ENCODE results near the gene CREB3L4. TPM values are rescaled to one million over a fixed set of nuclear protein-coding genes. Genes with fewer than 3 reads are reported as not detected.
A peak's percentile ranks its signal among the peaks of the same experiment; 100 is the strongest.
"Not testable (repeated sequence)": the region's sequence is repeated elsewhere in the genome, so short reads cannot be mapped to it uniquely, and the experiment has no call there.

CREB3L4 gene
- total RNA-seq, 1 donor from 2014 or later, result 5.1 TPM

- DNase-seq (ENCODE audit: low spot score), result no peak
Measured at GRCh38 chr1:153984123-153984894, 16.6 kb downstream of the CREB3L4 start.

GRCh38 chr1:153985341-153985912, 17.7 kb downstream of the CREB3L4 start:
- DNase-seq (ENCODE audit: low spot score), result no peak

GRCh38 chr1:153985941-153986761, 18.4 kb downstream of the CREB3L4 start, which contains the start of gene RAB13:
RAB13 (minus strand) TSS chr1:153986339; CDS start chr1:153986236, 103 bp downstream.
- DNase-seq (ENCODE audit: low spot score), result peak; percentile 95

DNA sequence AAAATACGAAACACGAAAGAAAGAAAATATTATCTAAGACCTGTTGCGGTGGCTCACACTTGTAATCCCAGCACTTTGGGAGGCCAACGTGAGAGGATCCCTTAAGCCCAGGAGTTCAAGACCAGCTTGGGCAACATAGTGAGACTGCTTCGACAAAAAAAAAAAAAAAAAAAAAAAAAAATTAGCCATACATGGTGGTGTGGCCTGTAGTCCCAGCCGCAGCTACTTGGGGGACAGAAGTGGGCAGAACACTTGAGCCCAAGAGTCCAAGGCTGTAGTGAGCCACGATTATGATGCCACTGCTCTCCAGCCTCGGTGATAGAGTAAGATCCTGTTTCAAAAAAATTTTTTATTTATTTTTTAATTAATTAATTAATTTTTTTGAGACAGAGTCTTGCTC, 19.9 kb downstream of the CREB3L4 start:
- DNase-seq (ENCODE audit: low spot score), result no peak

DNA sequence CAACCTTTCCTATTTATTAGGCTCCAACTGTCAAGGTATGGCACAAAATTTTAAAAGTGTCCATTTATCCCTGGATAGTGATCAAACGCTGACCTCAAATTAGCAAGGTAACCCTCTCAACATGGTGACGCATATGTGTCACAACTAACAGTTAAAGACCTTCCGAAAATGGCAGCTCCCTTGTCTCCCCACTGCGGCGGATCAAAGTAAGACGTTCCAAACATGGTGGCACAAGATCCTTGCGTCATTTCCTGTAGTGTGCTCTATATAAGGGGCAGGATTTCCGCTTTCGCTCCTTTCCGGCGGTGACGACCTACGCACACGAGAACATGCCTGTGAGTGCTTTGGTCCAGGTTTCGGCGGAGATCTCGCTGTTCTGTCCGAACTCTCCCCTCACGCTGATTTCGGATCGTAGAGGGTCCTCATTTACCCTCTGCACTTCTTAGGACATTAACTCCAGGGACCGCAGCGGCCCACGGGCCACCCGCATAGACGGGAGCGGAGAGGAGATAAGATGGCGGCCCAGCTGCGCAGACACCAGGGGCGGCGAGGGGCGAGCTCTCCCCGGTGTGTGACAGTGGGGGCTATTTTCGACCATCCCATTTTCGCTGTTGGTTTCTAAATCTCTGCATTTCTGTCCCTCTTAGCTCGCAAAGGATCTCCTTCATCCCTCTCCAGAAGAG, 22.9 kb downstream of the CREB3L4 start, which contains the start of gene RPS27:
Gene RPS27 (plus strand): TSS at position 295 of the 683 bp plus-strand sequence. CDS start 35 bp downstream, at position 330.
- DNase-seq (ENCODE audit: low spot score), result peak; percentile 92

- DNase-seq (ENCODE audit: low spot score), result no peak
Measured at GRCh38 chr1:153991151-153991630, 23.5 kb downstream of the CREB3L4 start.

- DNase-seq (ENCODE audit: low spot score), result no peak
Measured at GRCh38 chr1:153991806-153992205, 24.1 kb downstream of the CREB3L4 start.

DNA sequence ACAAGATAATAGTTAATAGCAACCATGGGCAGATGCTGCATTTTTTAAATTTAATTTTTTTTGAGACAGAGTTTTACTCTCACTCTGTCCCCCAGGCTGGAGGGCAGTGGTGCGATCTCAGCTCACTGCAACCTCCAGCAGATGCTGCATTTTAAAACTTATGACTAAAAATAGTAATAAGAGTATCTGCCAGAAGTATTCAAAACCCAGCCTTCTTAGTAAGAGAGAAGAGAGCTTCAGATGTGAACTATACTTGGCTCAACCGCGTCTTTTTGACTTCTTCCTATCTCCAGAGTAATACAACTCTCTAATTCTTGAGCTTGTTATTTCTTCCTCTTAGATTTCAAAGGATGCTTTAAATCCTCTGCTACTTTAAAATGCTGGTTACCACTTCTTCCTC, 27.5 kb downstream of the CREB3L4 start:
- DNase-seq (ENCODE audit: low spot score), result no peak

DNA sequence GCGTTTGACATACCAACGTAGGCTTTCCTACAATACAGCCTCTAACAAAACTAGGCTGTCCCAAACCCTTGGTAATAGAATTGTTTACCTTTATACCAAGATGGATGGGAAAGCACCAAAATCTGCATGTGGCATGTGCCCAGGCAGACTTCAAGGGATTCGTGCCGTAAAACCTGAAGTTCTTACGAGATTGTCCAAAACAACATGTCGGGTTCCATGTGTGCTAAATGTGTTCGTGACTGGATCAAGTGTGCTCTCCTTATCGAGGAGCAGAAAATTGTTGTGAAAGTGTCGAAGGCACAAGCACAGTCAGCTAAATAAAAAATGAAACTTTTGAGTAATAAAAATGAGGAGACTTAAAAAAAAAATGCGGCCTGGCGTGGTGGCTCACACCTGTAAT, 27.9 kb downstream of the CREB3L4 start:
- DNase-seq (ENCODE audit: low spot score), result no peak

DNA sequence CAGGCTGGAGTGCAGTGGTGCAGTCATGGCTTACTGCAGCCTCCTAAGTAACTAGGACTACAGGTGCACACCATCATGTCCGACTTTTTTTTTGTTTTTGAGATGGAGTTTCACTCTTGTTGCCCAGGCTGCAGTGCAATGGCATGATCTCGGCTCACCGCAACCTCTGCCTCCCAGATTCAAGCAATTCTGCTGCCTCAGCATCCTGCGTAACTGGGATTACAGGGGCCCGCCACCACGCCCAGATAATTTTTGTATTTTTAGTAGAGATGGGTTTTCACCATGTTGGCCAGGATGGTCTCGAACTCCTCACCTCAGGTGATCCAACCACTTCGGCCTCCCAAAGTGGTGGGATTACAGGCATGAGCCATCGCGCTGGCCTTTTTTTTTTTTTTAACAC, 29.2 kb downstream of the CREB3L4 start:
- not testable (repeated sequence) for DNase-seq (ENCODE audit: low spot score)

GRCh38 chr1:154000420-154000819, 32.7 kb downstream of the CREB3L4 start:
- no peak for DNase-seq (ENCODE audit: low spot score)

DNA sequence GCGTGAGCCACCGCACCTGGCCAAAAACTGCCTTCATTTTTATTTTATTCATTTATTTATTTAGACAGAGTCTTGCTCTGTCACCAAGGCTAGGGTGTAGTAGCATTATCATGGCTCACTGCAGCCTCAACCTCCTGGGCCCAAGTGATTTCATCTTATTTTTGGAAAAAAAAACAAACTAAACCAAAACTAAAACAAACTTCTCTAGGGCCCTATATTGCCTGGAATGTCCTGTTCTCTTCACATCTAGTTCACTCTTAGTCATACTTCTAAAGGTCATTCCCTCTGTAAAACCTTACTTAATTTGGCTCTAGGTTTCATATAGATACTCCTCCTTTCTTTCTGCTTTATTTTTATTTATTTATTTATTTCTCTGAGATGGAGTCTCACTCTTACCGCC, 38.4 kb downstream of the CREB3L4 start:
- DNase-seq (ENCODE audit: low spot score), result no peak

GRCh38 chr1:154012129-154012528, 44.4 kb downstream of the CREB3L4 start:
- no peak for DNase-seq (ENCODE audit: low spot score)

DNA sequence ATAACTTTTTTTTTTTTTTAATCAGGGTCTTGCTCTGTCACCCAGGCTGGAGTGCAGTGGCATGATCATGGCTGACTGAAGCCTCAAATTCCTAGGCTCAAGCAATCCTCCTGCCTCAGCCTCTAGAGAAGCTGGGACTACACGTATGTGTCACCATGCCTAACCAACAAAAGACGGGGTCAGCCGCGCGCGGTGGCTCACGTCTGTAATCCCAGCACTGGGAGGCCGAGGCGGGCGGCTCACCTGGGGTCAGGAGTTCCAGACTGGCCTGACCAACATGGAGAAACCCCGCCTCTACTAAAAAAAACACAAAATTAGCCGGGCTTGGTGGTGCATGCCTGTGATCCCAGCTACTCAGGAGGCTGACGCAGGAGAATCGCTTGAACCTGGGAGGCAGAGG, 44.8 kb downstream of the CREB3L4 start:
- DNase-seq (ENCODE audit: low spot score), result peak; percentile 45

GRCh38 chr1:154014154-154014907, 46.6 kb downstream of the CREB3L4 start:
- DNase-seq (ENCODE audit: low spot score), result no peak

GRCh38 chr1:154019269-154019668, 51.6 kb downstream of the CREB3L4 start:
- no peak for DNase-seq (ENCODE audit: low spot score)

GRCh38 chr1:154019940-154020339, 52.2 kb downstream of the CREB3L4 start:
- DNase-seq (ENCODE audit: low spot score), result no peak
